Right cardiac atrium (tissue), 5 donors: ENCODE measurements around the gene GMNN. TPM values are rescaled to one million over a fixed set of nuclear protein-coding genes. Genes with fewer than 3 reads are reported as not detected.

Experiments
- ATAC-seq, 2 donors: fragments of 200-7000 bp; cut with Tn5 transposase; one replicate each; pipeline versions ENCODE4 v1.8.0 to v1.9.1; 2020; ENCODE audit warnings: moderate library complexity in 2 of 2, mild to moderate bottlenecking in 1 of 2
- DNase-seq, 3 donors: peaks; one replicate each; pipeline ENCODE4 v3.0.0-alpha.2; 2020
- H3K27ac ChIP-seq: one replicate; pipeline ENCODE4 v1.5.1; 2013; ENCODE audit warnings: mild to moderate bottlenecking, low read length, control low read depth, moderate library complexity
- H3K27me3 ChIP-seq: one replicate; pipeline ENCODE4 v1.6.1; 2013; ENCODE audit not compliant: control insufficient read depth, insufficient read depth
- H3K4me1 ChIP-seq: one replicate; pipeline ENCODE4 v1.6.1; 2013; ENCODE audit warnings: low read length; ENCODE audit not compliant: control insufficient read depth, insufficient read depth
- H3K4me3 ChIP-seq: one replicate; pipeline ENCODE4 v1.5.1; 2013; ENCODE audit warnings: low read length, control low read depth
- H3K9me3 ChIP-seq: one replicate; pipeline ENCODE4 v1.6.1; 2013; ENCODE audit warnings: low read length; ENCODE audit not compliant: control insufficient read depth
- WGBS: extraction: QIAGEN DNeasy Blood & Tissue Kit; methylation state at CpG from one replicate; pipeline ENCODE4 v1.1.7; 2013; 5-methylcytosine and 5-hydroxymethylcytosine counted together
- intact Hi-C, 4 donors: fragments of 100-400 bp; cut with DNase I; formaldehyde crosslinking; loops; one replicate each; pipeline versions ENCODE4 v1.11.0 to v1.14.0; 2022 to 2023
- polyA plus RNA-seq: library from polyadenylated mRNA; stranded (reverse); fragments of 200-250 nt; gene quantifications from one replicate; pipeline ENCODE4 v1.2.3, GENCODE V29; 2013
- total RNA-seq, 4 donors: library from RNA; stranded (reverse); fragmentation: NEBNext Ultra II Directional; extraction: Animal tissue kit (Norgen Biotek cat#: 25700); gene quantifications; one replicate each; pipeline ENCODE4 v1.2.1, GENCODE V29; 2021
- donor health status: healthy with polysubstance abuse.
- donor health status: DM: no; HTN: yes; CAD: no.
- donor health status: DM: no; HTN: no; CAD: no.
- donor health status: DM: no; HTN: yes; CAD: no; lungs with severe emphysema.
- donor health status: DM: yes; HTN: yes; CAD: no.

The GMNN gene
- total and polyA plus RNA-seq, 5 donors = 5.6 to 8.2 (median 6.5) TPM

- intact Hi-C loops = no loop called here
- Histone ChIP-seq H3K27ac (no peak overlapping the region), H3K4me1 (no peaks in the 10 kb centered on the region), H3K9me3 (no peaks in the 10 kb centered on the region), H3K27me3 (no peaks in the 10 kb centered on the region), H3K4me3 (no peak overlapping the region)
- 79% methylated on average over 10 of the region's 10 CpGs for WGBS
- no peak for ATAC-seq
- no peak for DNase-seq
Observed at GRCh38 chr6:24831771-24832716, 57.3 kb downstream of the GMNN start.

GRCh38 chr6:24832794-24833193 is 58.1 kb downstream of the GMNN start:
- H3K27me3 ChIP-seq = no peaks in the 10 kb centered on the region
- no peaks in the 10 kb centered on the region for H3K4me1 ChIP-seq
- intact Hi-C loops = no loop called here
- ATAC-seq (no peak), DNase-seq (no peak)
- H3K9me3 ChIP-seq = no peaks in the 10 kb centered on the region
- 94% methylated on average over 1 of the region's 1 CpG for WGBS
- no peak overlapping the region for H3K27ac ChIP-seq
- no peak overlapping the region for H3K4me3 ChIP-seq

- Histone ChIP-seq H3K9me3 (no peaks in the 10 kb centered on the region), H3K27me3 (no peaks in the 10 kb centered on the region), H3K27ac (no peak overlapping the region), H3K4me3 (no peak overlapping the region), H3K4me1 (no peaks in the 10 kb centered on the region)
- DNase-seq = no peak
- ATAC-seq = no peak
- 85% methylated on average over 4 of the region's 4 CpGs for WGBS
- intact Hi-C loops = no loop called here
Observed at GRCh38 chr6:24833711-24834386, 59.1 kb downstream of the GMNN start.

Other genes starting within 250 kb of the GMNN start
- gene KIAA0319, start 128.7 kb upstream of the GMNN start, total RNA-seq = under 1 TPM; 0.06 to 0.20 (median 0.10) TPM
- not detected for gene KIAA0319, start 128.7 kb upstream of the GMNN start, polyA plus RNA-seq
- 10 to 100 TPM; 42.4 to 45.4 (median 44.2) TPM for gene TDP2, start 108.0 kb upstream of the GMNN start, total RNA-seq
- 30.2 TPM for gene TDP2, start 108.0 kb upstream of the GMNN start, polyA plus RNA-seq
- gene ACOT13, start 107.9 kb upstream of the GMNN start, total RNA-seq = 10 to 100 TPM; 63.7 to 92.1 (median 77.6) TPM
- gene ACOT13, start 107.9 kb upstream of the GMNN start, polyA plus RNA-seq = 87.4 TPM
- gene C6orf62, start 55.8 kb upstream of the GMNN start, total RNA-seq = 10 to 100 TPM; 52.2 to 66.5 (median 56.4) TPM
- 31.9 TPM for gene C6orf62, start 55.8 kb upstream of the GMNN start, polyA plus RNA-seq
- not detected for gene ARMH2, start 24.0 kb downstream of the GMNN start, total RNA-seq
- gene ARMH2, start 24.0 kb downstream of the GMNN start, polyA plus RNA-seq = not detected
- gene RIPOR2, start 161.0 kb downstream of the GMNN start, total RNA-seq = 1 to 10 TPM; 2.1 to 2.9 (median 2.4) TPM
- gene RIPOR2, start 161.0 kb downstream of the GMNN start, polyA plus RNA-seq = 0.59 TPM